Transverse colon (tissue), 4 donors: Measurements from ENCODE around the gene DLX2.
"Not testable (repeated sequence)": the region's sequence is repeated elsewhere in the genome, so short reads cannot be mapped to it uniquely, and the experiment has no call there.

ENCODE experiments used
- POLR2AphosphoS5 ChIP-seq, 3 donors: sonication (generic); formaldehyde crosslinking; IDR thresholded peaks; one replicate each; pipeline ENCODE4 v1.6.1; 2016; ENCODE audit warnings: antibody characterized with exemption in 3 of 3
- TF ChIP-seq, protein P1 (sequence below), 5 experiments: fragments of 200-600 bp in 3 of 5; fragments of 450-650 bp in 2 of 5; sonication (generic) in 3 of 5; IDR thresholded peaks; 1 replicate in 2 of 5; 2 replicates in 3 of 5; pipeline ENCODE4 v1.5.1; 2016 to 2017; ENCODE audit warnings: antibody characterized with exemption in 5 of 5, inconsistent platforms in 3 of 5, mild to moderate bottlenecking in 2 of 5, moderate library complexity in 1 of 5

- not testable (repeated sequence) for TF ChIP-seq POLR2AphosphoS5 (IDR thresholded peaks at IDR 0.05)
- TF ChIP-seq, protein P1, sequence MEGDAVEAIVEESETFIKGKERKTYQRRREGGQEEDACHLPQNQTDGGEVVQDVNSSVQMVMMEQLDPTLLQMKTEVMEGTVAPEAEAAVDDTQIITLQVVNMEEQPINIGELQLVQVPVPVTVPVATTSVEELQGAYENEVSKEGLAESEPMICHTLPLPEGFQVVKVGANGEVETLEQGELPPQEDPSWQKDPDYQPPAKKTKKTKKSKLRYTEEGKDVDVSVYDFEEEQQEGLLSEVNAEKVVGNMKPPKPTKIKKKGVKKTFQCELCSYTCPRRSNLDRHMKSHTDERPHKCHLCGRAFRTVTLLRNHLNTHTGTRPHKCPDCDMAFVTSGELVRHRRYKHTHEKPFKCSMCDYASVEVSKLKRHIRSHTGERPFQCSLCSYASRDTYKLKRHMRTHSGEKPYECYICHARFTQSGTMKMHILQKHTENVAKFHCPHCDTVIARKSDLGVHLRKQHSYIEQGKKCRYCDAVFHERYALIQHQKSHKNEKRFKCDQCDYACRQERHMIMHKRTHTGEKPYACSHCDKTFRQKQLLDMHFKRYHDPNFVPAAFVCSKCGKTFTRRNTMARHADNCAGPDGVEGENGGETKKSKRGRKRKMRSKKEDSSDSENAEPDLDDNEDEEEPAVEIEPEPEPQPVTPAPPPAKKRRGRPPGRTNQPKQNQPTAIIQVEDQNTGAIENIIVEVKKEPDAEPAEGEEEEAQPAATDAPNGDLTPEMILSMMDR (IDR thresholded peaks at IDR 0.05), result not testable (repeated sequence)
Observed at GRCh38 chr2:172060118-172060517, 42.6 kb downstream of the DLX2 start.
